Activated naive CD8-positive, alpha-beta T cell treated with anti-CD3 and anti-CD28 coated beads, Interleukin-2, amount 10 ng/mL, durations not matched to agents 7 days and 5 days (primary cell): ENCODE data around the gene LLGL1. TPM values are rescaled to one million over a fixed set of nuclear protein-coding genes. Genes with fewer than 3 reads are reported as not detected.

Experiments
- ATAC-seq: fragments of 150-1000 bp; cut with Tn5 transposase; one replicate; pipeline ENCODE4 v1.10.0; 2021; ENCODE audit warnings: low read depth, moderate library complexity
- POLR2A ChIA-PET: fragments of 350-600 bp; sonication (Branson Sonifier 250); formaldehyde crosslinking; loops from one replicate; lab custom pipeline; 2021; ENCODE audit warnings: antibody characterized with exemption; lab: Charles Lee
- DNase-seq: peaks from one replicate; pipeline ENCODE4 v3.0.0; 2021
- H3K27ac Mint-ChIP-seq: one replicate; pipeline ENCODE4 v1.8.0; 2022; ENCODE audit warnings: mild to moderate bottlenecking, mixed read lengths
- H3K27me3 Mint-ChIP-seq: one replicate; pipeline ENCODE4 v1.8.0; 2022; ENCODE audit warnings: mild to moderate bottlenecking, moderate library complexity, mixed read lengths
- H3K36me3 Mint-ChIP-seq: one replicate; pipeline ENCODE4 v1.8.0; 2021; ENCODE audit warnings: mild to moderate bottlenecking, mixed read lengths
- H3K4me1 Mint-ChIP-seq: one replicate; pipeline ENCODE4 v1.8.0; 2021; ENCODE audit warnings: mixed read lengths
- H3K4me3 Mint-ChIP-seq: one replicate; pipeline ENCODE4 v1.8.0; 2022; ENCODE audit warnings: mild to moderate bottlenecking, moderate library complexity, mixed read lengths
- H3K9me3 Mint-ChIP-seq: one replicate; pipeline ENCODE4 v1.8.0; 2021; ENCODE audit warnings: mixed read lengths
- total RNA-seq, 2 experiments: library from RNA; stranded (reverse); gene quantifications; one replicate each; pipeline ENCODE4 v1.2.3, GENCODE V29; 2021

LLGL1 gene
- total RNA-seq, 2 experiments from 2014 or later = 21.3 to 21.6 TPM

DNA sequence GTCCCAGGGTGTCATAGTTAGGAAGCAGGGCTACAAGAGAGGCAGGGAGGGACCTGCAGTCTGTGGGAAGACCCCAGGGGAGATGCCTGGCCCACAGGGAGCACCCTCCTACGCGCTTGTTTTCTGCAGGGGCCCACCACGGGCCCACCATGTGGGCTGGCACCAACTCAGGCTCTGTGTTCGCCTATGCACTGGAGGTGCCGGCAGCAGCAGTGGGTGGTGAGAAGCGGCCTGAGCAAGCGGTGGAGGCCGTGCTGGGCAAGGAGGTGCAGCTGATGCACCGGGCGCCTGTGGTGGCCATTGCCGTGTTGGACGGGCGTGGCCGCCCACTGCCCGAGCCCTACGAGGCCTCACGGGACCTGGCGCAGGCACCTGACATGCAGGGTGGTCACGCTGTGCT, 15.0 kb downstream of the LLGL1 start:
- ATAC-seq (no peak), DNase-seq (no peak)
- no peak overlapping the region for H3K4me3 Mint-ChIP-seq
- H3K36me3 Mint-ChIP-seq = peaks cover 3% of the 10 kb centered on the region
- POLR2A ChIA-PET = interaction anchor here (0.6 kb wide), 1 partner anchor 17 kb away, joined by 3 read pairs; no protein-coding TSS in a partner anchor
- no peak overlapping the region for H3K27ac Mint-ChIP-seq
- no peaks in the 10 kb centered on the region for H3K9me3 Mint-ChIP-seq
- H3K4me1 Mint-ChIP-seq = peaks cover 3% of the 10 kb centered on the region
- H3K27me3 Mint-ChIP-seq = no peaks in the 10 kb centered on the region

DNA sequence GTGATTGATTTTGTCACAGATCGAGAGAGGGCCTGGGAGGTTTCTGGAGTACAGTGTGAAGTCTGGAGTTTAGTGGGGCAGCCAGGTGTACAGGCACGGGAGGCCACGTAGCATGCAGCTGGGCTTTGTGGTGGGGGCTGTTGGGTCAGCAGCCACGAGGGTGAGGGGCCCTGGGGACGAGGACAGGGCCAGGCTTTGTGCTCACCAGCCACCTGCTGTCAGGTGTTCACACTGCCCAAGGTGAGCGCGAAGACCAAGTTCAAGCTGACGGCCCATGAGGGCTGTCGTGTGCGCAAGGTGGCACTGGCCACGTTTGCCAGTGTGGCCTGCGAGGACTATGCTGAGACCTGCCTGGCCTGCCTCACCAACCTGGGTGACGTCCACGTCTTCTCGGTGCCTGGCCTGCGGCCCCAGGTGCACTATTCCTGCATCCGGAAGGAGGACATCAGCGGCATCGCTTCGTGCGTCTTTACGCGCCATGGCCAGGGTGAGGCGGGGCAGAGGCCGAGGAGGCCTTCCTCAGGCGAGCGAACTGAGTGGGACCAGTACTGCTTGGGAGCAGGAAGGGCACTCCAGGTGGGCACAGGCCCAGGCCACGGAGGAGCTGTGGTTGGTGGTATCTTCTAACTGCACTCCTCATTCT, 15.9 kb downstream of the LLGL1 start:
- DNase-seq (no peak), ATAC-seq (no peak)
- no peak overlapping the region for H3K4me3 Mint-ChIP-seq
- no peaks in the 10 kb centered on the region for H3K9me3 Mint-ChIP-seq
- H3K4me1 Mint-ChIP-seq = peaks cover 1% of the 10 kb centered on the region
- no peaks in the 10 kb centered on the region for H3K27me3 Mint-ChIP-seq
- H3K36me3 Mint-ChIP-seq = peaks cover 4% of the 10 kb centered on the region
- POLR2A ChIA-PET = no interaction called here
- no peak overlapping the region for H3K27ac Mint-ChIP-seq

DNA sequence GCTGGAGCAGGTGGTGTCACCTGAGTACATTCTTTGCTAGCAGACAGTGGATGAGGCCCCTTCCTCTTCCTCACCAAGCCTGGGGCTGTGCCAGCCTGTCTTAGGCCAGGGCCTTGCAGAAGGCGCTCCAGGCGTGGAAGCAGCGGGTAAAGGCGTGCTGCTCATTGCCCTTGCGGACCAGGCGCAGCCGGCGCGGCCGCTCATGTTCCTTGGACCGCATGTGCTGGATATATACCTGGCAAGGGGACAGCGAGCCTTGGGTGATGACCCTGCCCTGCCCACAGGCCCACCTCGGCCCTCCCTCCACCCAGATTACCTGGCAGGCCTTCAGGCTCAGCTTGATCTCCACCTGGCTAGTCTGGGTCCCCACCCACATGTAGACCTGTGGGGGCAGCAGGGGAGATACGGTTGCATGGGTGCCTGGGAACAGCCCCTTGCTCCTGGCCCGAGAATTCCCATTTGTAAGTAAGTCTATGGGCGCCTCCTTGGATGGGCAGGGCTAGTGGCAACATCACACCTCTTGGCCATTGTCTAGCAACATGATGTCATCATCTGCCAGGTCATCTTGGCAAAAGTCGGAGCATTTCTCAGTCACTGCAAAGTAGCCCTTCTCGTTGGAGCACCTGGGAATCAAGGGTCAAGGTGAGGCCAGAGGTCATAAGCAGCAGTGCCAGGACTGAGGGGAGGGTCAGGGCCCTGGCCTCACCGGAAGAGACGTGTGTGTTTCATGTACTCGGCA, 19.8 kb downstream of the LLGL1 start:
- H3K4me1 Mint-ChIP-seq = peaks cover 1% of the 10 kb centered on the region
- H3K9me3 Mint-ChIP-seq = no peaks in the 10 kb centered on the region
- peaks cover 6% of the 10 kb centered on the region for H3K36me3 Mint-ChIP-seq
- no peak for ATAC-seq
- DNase-seq = no peak
- POLR2A ChIA-PET = no interaction called here
- H3K27ac Mint-ChIP-seq = no peak overlapping the region
- H3K27me3 Mint-ChIP-seq = no peaks in the 10 kb centered on the region
- H3K4me3 Mint-ChIP-seq = no peak overlapping the region

DNA sequence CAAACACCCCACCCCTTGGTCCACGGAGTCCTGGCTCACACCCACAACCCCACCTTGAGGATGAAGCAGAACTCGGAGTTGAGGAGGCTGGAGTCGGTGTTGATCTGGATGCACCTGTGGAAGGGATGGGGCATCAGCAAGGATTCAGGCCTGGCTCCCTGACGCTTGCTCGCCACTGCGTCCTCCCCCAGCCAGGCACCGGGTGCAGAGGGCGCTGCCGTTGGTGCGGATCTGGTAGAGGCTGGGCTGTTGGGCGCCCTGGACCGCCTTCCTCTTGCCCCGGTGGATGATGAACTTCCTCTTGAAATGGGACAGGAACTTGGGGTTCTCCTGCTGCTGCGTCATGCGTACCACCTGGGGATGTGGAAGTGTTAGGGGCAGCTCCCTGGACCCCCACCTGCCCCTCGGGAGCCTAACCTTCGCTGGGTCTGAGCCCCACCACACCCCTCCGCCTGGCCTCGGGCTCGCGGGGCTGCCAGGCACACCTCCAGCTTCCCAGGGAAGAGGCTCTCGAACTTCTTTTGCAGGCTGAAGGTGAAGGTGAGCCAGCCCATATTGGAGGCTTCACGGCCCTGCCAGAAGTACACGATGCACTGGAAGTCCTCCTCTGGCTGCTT, 20.8 kb downstream of the LLGL1 start:
- Mint-ChIP-seq H3K9me3 (no peaks in the 10 kb centered on the region), H3K36me3 (peaks cover 6% of the 10 kb centered on the region), H3K4me3 (no peak overlapping the region), H3K27ac (no peak overlapping the region), H3K27me3 (no peaks in the 10 kb centered on the region), H3K4me1 (peaks cover 1% of the 10 kb centered on the region)
- ATAC-seq (no peak), DNase-seq (no peak)
- POLR2A ChIA-PET = no interaction called here

DNA sequence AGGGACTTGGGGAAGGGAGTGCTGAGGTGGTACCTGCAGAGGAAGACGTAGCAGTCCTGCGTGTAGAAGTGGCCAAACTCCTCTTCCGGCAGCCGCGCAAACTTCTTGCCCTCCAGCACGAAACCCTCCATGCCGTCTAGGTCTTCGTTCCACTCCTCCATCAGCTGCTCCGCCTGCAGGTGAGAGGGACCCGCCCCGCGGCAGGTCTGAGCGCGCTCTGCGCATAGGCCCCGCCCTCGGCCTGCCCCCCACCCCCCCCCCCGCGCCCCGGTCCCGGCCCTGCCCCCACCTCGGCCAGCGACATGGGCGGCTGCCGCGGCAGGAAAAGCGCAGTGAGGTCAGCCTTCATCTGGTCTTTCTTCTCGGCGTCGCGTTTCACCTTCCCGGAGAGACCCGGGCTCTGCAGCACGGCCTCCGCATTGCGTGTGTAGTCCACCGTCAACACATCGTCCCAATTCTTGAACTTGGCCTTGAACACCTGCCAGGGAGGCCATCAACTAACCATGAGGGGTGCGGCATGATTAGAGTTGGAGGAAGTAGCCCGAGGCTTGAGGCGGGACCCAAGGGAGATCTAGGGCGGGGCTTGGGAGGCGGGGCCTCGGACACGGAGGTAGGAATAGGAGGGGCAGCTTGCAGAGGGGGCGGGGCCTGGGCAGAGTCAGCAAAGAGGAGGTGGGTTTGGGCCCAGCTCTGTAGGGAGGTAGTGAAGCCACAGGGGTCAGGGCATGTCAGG, 21.6 kb downstream of the LLGL1 start:
- H3K36me3 Mint-ChIP-seq = peaks cover 8% of the 10 kb centered on the region
- no peak for DNase-seq
- ATAC-seq = no peak
- H3K4me1 Mint-ChIP-seq = peaks cover 1% of the 10 kb centered on the region
- no peak overlapping the region for H3K4me3 Mint-ChIP-seq
- no peaks in the 10 kb centered on the region for H3K27me3 Mint-ChIP-seq
- POLR2A ChIA-PET = interaction anchor here (1.7 kb wide), 1 partner anchor 24 kb away, joined by 3 read pairs; no protein-coding TSS in a partner anchor
- no peaks in the 10 kb centered on the region for H3K9me3 Mint-ChIP-seq
- no peak overlapping the region for H3K27ac Mint-ChIP-seq

DNA sequence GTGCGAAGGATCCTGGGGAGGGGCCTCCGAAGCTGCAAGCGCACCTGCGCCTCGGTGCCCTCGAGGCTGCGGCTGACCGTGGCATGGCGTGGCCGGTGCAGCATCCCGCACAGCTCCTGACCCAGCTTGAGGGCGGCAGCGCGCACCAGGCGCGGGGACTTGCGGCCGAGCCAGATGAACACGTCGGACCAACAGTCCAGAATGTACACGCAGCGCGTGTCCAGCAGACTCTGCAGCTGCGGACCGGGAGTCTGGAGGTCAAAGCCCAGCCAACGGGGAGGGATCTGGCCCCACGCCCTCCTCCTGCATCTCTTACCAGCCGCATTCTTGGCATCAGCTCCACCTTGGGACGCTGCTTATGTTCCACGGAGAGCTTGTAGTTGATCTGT, 22.2 kb downstream of the LLGL1 start:
- H3K4me1 Mint-ChIP-seq = peaks cover 1% of the 10 kb centered on the region
- no peak overlapping the region for H3K4me3 Mint-ChIP-seq
- no peak overlapping the region for H3K27ac Mint-ChIP-seq
- DNase-seq = no peak
- H3K36me3 Mint-ChIP-seq = peaks cover 8% of the 10 kb centered on the region
- H3K9me3 Mint-ChIP-seq = no peaks in the 10 kb centered on the region
- no peak for ATAC-seq
- POLR2A ChIA-PET = interaction anchor here (1.7 kb wide), 1 partner anchor 24 kb away, joined by 3 read pairs; no protein-coding TSS in a partner anchor
- H3K27me3 Mint-ChIP-seq = no peaks in the 10 kb centered on the region

DNA sequence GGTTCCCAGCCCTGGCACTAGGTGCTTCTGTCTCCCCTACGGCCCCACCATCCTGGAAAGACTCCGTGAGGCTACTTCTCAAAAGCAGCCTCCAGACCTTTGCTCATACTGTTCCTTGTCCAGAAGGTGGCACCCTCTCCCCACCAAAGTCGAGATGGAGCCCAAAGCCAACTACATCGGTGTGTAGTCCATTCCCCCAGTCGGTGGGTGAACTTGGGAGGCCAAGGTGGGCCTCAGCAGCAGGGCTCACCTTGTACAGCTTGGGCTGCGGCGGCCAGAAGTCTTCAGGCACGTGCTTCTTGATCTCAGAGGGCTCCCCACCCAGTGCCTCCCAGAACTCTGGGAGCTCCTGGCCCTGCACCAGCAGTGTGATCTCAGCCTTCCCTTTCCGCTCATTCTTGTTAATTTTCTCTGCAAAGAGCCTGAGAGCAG, 22.9 kb downstream of the LLGL1 start:
- peaks cover 8% of the 10 kb centered on the region for H3K36me3 Mint-ChIP-seq

DNA sequence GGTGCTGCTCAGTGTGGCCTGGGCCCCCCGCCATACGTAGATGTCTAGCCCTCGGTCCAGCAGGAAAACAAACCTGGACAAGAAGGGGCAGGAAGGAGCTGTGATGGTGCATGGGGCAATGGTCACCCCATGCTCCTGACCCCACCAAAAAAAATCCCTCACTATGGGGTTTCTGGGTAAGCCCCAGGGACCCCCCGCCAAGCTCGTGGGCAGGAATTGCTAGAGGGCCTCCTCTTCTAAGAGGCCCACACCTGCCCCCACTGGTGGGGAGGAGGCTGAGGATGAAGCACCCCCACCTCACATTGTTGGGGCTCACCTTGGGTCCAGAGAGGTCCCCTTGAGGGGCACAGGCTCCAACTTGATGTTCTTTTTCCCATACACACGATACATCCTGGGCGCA, 23.4 kb downstream of the LLGL1 start:
- no peaks in the 10 kb centered on the region for H3K9me3 Mint-ChIP-seq
- H3K27ac Mint-ChIP-seq = peak overlapping the region; percentile 38
- H3K27me3 Mint-ChIP-seq = no peaks in the 10 kb centered on the region
- ATAC-seq (no peak), DNase-seq (no peak)
- H3K4me3 Mint-ChIP-seq = no peak overlapping the region
- H3K4me1 Mint-ChIP-seq = peaks cover 1% of the 10 kb centered on the region
- peaks cover 8% of the 10 kb centered on the region for H3K36me3 Mint-ChIP-seq
- POLR2A ChIA-PET = interaction anchor here (1.7 kb wide), 1 partner anchor 25 kb away, joined by 3 read pairs; no protein-coding TSS in a partner anchor

More for the DNA sequence above, 22.9 kb downstream of the LLGL1 start:
- peak; percentile 69 for DNase-seq
- H3K27ac Mint-ChIP-seq = no peak overlapping the region
- ATAC-seq = peak; percentile 73
- POLR2A ChIA-PET = interaction anchor here (1.7 kb wide), 1 partner anchor 25 kb away, joined by 3 read pairs; no protein-coding TSS in a partner anchor
- no peaks in the 10 kb centered on the region for H3K27me3 Mint-ChIP-seq
- H3K4me3 Mint-ChIP-seq = no peak overlapping the region
- H3K4me1 Mint-ChIP-seq = peaks cover 1% of the 10 kb centered on the region
- no peaks in the 10 kb centered on the region for H3K9me3 Mint-ChIP-seq

DNA sequence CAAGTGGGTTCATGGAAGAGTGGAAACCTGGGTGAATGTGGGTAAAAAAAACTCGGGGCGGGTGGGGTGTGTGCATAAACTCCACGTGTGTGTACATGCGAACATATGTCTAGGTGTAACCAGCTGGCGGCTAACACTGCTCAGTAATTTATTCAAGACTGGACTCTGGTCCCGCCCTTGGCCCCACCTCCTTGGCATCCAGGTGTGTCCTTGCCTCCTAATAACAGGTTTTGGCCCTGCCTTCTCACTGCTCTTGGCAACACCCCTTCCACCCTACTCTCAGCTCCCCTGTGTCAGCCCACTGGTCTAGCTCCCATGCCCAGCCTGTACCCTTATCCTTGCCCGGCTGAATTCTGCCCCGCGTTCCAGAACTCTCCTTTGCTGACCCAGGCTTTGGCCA, 24.8 kb downstream of the LLGL1 start:
- Mint-ChIP-seq H3K4me3 (no peak overlapping the region), H3K4me1 (peaks cover 1% of the 10 kb centered on the region), H3K27ac (peak overlapping the region; percentile 34), H3K27me3 (no peaks in the 10 kb centered on the region), H3K9me3 (no peaks in the 10 kb centered on the region), H3K36me3 (peaks cover 7% of the 10 kb centered on the region)
- DNase-seq = no peak
- POLR2A ChIA-PET = interaction anchor here (0.8 to 1.1 kb wide), 2 partner anchors 13 to 64 kb away, joined by 3 read pairs; partner anchors contain the start of genes SMCR8 and TOP3A
- no peak for ATAC-seq

DNA sequence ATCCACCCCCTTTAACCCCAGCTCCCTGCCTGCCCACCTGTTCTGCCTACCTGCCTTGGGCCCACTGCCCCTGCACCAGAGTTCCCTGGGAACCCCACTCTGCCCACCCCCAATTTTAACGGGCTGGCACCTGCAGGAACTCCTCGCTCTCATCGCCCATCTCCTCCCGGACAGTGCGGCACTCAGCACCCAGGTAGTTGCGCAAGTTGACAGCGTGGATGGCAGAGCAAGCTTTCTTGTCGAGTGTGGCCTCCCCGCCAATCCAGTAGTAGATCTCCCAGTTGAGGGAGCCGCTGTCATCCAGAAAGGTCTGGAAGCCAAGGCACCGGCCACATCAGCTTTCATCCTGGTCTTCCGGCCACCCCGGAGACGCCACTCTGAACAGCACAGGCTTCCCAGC, 25.3 kb downstream of the LLGL1 start:
- POLR2A ChIA-PET = interaction anchor here (0.8 kb wide), 1 partner anchor 64 kb away, joined by 3 read pairs; the partner anchor contains the start of genes SMCR8 and TOP3A
- H3K36me3 Mint-ChIP-seq = peaks cover 4% of the 10 kb centered on the region
- no peak overlapping the region for H3K27ac Mint-ChIP-seq

DNA sequence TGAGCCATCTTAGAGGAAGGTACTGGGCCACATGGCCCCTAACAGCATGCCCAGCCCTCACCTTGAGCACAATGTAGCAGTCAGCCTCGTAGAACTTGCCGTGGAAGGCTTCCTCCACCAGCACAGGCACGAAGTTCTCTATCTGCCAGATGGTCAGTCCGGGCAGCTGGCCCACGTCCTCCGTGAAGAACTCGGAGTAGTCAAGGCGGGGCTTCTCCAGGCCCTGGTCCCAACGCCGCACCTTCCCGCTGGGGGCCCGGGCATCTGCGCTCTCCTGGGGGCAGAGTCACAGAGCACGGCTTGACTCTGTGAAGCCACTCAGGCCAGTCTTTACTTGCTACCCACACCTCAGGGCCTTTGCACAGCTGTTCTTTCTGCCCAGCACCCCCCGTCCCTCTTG, 25.8 kb downstream of the LLGL1 start:
- Mint-ChIP-seq H3K4me1 (peaks cover 4% of the 10 kb centered on the region), H3K27ac (no peak overlapping the region), H3K36me3 (peaks cover 4% of the 10 kb centered on the region), H3K27me3 (no peaks in the 10 kb centered on the region), H3K4me3 (no peak overlapping the region), H3K9me3 (no peaks in the 10 kb centered on the region)
- DNase-seq = no peak
- POLR2A ChIA-PET = no interaction called here
- no peak for ATAC-seq

More for the DNA sequence above, 25.3 kb downstream of the LLGL1 start:
- Mint-ChIP-seq H3K4me3 (no peak overlapping the region), H3K27me3 (no peaks in the 10 kb centered on the region), H3K9me3 (no peaks in the 10 kb centered on the region), H3K4me1 (no peaks in the 10 kb centered on the region)
- DNase-seq (no peak), ATAC-seq (no peak)

DNA sequence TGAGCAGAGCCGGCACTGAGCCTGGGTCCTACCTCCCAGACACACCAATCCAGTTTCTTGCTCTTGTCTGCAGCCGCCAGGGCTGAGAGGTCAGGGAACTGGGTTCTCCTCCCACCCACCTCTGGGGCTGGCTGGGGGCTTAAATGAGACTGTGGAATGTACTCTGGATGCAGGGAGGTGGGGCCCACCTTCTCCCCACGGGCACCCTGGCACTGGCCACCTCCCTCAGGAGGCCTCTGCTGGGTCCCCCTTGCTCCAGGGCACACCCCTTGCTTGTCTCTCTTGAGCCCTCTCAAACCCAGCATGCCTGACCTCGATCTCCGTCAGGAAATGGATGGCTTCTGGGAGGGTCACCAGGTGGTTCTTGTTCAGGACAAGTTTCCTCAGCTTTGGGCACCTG, 26.7 kb downstream of the LLGL1 start:
- ATAC-seq (no peak), DNase-seq (no peak)
- H3K4me1 Mint-ChIP-seq = peaks cover 8% of the 10 kb centered on the region
- H3K36me3 Mint-ChIP-seq = peaks cover 4% of the 10 kb centered on the region
- H3K27ac Mint-ChIP-seq = no peak overlapping the region
- POLR2A ChIA-PET = no interaction called here
- H3K4me3 Mint-ChIP-seq = no peak overlapping the region
- no peaks in the 10 kb centered on the region for H3K9me3 Mint-ChIP-seq
- no peaks in the 10 kb centered on the region for H3K27me3 Mint-ChIP-seq
